Fibroblast of upper back skin (primary cell): ENCODE results near the gene PDE1C.
A peak's percentile ranks its signal among the peaks of the same experiment; 100 is the strongest.

Experiments
- DNase-seq: peaks from one replicate; pipeline ENCODE4 v3.0.0-alpha.2; 2013

The PDE1C gene

DNA sequence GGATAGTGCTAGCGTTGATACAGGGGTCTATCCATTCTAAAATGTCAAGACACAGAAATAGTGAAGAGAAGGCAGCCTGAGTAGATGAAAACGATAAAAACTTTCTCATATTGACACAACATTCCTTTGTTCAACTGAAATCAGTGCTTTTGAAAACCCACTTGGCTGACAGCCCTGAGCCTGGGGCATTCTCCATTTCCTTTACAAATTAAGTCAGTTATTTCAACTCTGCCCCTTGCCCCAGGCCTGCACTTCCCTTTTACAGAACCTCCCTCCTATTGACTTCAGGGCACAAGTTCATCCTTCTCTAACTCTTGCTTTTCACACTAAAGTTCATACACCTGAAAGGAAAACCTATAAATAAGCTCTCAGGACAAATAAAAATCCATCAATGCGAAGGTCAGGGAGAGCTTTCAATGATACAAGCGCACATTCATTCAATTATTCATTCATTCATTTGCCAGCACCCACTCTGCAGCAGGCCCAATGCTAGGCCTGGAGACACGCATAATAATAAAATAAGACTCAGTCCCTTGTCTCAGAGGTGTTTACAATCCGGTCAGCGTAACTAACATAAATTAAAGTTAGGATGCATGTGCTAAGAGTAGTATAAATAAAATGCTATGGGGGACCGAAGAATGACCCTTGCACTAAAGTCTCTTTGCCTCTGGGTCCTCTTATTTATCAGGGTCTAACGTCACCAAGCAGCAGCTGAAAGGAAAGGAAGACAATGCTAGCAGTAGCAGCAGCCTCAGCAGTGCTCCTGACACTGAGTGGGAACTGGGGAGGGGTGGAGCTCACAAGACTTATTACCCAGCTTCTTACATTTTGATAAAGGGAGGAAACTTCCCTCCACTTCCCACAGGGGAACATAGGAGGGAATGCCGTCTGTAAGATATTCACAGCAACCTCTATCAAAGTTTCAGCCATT, 134.8 kb downstream of the PDE1C start:
- no peak for DNase-seq

DNA sequence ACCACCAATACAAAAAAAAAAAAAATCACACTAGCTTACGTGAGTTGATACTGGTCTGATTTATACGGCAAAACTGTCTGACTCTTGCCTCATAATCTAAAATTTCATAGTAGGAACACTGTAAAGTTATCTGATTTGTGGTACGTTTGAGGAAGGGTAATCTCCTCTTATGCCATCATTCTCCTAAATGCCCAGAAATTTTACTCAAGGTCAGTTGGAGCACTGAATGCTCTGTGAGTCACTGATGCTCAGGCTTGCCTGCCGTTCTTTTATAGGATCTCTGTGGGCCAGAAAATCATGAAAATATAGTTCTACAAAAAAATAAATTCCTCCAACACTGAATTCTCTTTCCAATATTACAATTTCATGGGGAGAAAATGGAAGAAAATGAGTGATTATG, 135.7 kb downstream of the PDE1C start:
- DNase-seq = no peak

DNA sequence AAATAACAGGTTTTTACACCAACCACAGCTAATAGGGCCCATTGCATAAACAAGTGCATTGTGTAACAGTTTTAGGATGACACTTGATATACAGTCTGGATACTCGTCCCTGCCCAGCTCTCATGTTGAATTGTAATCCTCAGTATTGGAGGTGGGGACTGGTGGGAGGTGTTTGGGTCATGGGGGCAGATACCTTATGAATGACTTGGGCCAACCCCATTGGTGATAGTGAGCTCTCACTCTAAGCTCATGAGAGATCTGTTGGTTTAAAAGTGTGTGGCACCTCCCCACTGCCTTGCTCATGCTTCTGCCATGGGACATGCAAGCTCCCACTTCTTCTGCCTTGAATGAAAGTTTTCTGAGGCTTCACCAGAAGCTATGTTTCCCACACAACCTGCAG, 136.7 kb downstream of the PDE1C start:
- no peak for DNase-seq

DNA sequence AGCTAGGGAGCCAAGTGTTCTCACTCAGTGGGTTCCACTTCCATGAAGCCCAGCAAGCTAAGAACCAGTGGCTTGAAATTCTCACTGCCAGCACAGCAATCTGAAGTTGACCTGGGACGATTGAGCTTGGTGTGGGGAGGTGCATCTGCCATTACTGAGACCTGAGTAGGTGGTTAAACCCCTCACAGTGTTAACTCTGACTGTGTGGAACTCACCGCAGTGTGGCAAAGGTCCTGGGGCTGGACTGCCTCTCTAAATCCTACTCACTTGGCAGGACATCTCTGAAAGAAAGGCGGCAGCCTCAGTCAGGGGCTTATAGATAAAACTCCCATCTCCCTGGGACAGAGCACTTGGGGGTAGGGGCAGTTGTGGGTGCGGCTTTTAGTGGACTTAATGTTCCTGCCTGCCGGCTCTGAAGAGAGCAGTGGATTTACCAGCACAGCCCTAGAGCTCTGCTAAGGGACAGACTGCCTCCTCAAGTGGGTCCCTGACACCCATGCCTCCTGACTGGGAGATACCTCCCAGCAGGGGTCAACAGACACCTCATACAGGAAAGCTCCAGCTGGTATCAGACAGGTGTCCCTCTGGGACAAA, 143.1 kb downstream of the PDE1C start:
- no peak for DNase-seq

DNA sequence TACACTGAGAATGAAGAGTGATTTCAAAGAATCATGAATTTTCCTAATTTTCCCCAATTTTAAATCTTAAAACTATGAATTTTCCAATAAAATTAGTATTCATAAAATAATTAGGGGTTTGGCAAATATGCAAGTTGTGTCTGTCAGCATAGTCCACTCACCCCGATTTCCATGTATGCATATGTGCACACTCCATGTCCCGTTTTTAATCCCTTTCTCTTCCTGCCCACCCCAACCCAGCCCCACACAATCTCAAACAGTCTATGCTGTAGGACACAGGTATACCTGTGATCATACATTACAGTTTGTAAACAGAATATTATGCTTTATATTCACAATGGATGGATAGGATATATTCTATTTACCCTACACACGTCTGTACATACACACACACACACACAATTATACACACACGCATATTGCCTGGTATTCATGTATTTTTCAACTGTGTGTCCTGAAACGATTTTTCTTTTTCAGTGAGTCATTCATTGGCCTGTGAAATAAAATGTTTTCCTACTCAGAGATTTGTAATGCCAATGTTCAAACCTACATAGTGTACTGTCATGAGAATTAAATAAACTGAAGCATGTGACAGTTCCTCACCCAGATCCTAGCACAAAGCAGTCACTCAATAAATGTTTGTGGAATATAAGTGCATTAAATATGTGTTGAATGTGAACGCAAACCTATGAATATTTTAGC, 144.3 kb downstream of the PDE1C start:
- DNase-seq = no peak

GRCh38 chr7:31924251-31924650, 146.0 kb downstream of the PDE1C start:
- DNase-seq = no peak

DNA sequence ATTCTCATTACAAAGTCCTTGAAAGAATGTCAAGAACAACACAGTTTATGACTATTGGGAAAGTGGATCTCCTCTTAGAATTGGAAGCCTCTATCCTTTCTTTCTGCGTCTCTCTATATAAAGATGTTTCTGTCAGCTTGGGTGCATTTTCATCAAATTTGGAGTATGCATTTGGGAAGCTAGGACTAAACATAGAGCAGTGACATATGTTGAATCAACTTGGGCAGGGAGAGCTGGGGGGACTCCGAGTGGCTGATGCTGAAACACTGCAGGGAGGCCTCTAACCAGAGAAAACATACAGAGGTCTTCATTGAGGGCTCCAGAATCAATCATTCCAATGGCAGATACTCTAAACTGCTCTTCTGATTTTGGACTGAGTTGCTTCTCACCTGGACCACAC, 147.4 kb downstream of the PDE1C start:
- DNase-seq = no peak

- no peak for DNase-seq
Observed at GRCh38 chr7:31921047-31921446, 149.2 kb downstream of the PDE1C start.

DNA sequence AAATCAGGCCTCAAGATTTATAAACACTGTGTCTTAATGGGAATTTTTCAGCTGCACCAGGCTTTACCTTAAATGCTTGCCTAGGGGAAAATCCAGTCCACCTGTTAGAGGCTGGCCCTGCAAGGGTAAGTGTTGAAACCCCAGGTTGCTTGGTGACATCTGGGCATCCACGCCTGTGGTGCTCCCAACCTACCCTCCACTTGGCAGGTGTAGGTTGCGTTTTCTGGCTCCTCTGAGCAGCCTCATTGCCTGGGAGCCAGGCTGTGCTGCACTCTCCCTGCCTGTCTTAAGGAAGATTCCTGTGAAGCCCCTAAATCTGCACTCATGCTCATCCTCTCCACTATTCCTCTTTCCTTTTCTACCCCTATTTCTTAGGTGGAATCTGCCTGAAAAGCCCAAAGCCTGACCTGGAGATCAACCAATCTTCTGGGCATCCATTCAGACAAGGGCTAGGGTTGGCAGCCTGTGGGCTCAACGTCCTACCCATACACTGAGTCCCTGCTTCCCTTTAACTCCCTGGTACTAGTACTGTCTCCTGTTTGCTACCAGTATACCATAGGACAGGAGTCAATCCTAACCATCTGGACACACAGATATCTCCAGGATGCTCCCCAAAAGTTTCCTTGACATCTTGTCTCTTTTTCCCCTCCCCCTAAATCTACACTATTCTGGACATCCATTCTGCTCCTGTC, 150.4 kb downstream of the PDE1C start:
- no peak for DNase-seq

- no peak for DNase-seq
Observed at GRCh38 chr7:31918706-31919393, 151.4 kb downstream of the PDE1C start.

- no peak for DNase-seq
Observed at GRCh38 chr7:31917256-31917655, 153.0 kb downstream of the PDE1C start.

GRCh38 chr7:31910191-31910590, 160.0 kb downstream of the PDE1C start:
- DNase-seq = no peak

DNA sequence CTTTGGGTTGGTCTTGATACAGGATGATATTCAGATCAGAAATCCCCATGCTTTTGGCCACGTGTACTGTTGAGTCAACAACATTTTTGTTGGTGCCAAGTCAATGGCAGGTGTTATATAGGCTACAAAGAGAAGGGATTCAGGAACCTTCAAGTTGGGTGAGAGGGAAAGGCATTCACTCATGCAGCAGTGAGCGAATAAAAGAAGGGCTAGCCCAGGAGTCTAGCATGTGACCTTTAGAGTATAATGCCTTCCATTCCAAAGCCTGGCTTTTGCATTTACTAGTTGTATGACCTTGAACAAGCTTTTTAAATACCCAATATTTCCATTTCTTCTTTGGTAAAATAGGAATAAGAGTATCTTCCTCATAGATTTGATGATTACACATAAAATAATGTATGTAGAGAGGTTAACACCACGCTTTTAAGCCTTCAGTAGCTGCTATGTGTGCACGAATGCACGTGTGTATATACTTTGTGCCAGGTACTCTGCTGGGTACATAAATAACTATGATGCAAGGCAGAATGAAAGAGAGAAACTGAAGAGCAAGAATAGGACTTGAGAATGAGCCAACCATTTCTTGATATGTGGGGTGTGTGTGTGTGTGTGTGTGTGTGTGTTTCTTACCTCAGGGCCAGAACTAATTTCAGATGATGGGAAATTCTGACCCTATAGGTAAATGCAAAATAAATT, 163.6 kb downstream of the PDE1C start:
- no peak for DNase-seq

DNA sequence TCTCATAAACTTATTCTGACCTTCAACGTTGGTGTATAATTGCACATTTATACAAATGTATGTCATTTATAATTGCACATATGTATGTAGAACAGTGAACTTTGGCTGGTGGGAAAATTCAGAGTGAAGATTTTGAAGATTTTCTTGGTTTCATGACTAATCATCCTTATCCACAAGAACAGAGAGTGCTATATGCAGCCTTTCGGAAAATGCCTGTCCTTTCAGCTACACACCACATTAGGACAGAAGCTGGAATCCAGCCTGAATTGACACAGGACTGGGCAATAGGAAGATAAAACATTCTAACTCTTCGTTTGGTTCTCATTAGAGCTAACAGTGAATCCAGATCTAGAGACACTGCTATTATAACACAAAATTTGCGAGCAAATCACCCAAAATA, 166.2 kb downstream of the PDE1C start:
- DNase-seq = no peak

GRCh38 chr7:31899356-31899927, 170.8 kb downstream of the PDE1C start:
- DNase-seq = no peak

DNA sequence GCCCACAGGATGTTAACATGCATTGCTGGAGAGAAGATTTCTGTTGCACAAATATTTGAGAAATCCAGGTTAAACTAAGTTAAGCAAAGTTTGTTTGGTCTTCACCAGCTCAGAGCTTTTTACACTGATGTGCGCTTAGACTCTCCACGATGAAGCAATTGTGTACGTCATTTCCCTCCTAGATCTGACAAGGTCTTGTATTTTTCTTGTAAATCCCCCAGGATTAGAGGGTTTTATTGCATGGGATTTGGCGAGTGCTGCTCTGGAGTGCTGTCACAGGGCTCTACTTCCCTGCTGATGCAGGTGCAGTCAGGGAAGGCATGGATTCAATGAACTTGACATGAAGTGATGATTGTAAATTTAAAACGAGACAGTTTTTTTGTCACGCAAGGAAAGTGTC, 173.3 kb downstream of the PDE1C start:
- DNase-seq = peak; percentile 13

- DNase-seq = no peak
Observed at GRCh38 chr7:31894308-31894707, 175.9 kb downstream of the PDE1C start.

DNA sequence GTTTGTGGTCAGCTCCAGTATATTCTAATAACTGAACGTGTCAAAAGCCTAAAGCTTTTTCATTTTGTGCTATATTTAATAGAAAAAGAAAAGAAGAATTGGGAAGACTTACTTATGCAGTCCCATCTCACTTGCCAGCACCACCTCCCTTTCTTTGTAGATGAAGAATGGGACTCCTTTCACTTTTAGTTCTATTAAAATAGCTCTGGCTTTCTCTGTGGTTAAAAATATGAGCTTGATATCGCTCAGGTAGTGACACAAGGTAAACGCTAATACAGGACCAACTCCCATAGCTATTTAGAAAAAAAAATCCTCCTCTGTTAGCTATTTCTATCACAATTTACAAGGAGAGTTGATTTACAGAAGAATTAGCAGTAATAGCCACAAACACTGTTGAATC, 176.8 kb downstream of the PDE1C start:
- DNase-seq = no peak

GRCh38 chr7:31892099-31892829, 177.9 kb downstream of the PDE1C start:
- no peak for DNase-seq

DNA sequence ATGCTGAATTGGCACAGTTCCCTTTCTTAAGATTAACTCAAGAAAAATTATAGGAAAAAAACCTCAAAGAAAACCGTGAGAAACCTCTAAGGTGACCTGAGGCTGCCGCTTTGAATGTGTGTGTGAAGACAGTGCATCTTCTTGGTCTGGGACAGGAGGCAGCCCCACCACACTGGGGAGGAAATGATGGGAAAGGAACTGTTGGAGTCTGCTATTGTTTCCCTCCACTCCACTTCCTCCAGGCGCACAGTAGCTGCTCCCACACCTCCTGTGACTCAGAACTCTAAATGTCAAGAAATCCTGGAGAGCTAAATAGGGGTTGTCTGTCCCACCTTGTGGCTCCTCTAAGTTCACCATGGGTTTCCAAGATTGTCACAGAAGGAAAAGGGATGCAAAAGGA, 179.4 kb downstream of the PDE1C start:
- DNase-seq = no peak

DNA sequence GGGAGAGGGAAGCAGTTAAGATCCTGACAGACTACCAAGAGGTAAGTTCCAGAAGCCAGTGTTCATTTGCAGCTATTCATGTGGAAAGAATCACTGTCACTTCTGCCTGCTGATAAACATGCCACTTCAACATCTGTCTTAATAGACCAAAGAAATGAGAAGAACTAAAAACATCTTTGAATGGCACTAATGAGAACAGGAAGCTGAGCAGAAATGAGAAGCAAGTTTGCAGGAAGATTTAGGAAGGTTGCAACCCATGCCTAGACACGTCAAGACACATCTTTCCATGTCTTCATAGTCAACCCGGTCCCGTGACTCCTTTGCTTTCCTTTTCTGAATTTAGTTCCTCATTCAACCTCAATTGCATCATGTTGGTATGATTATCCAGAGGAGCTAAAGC, 180.0 kb downstream of the PDE1C start:
- no peak for DNase-seq
